Cardiac fibroblast (primary cell): ENCODE data around the gene SLC26A1.

Experiments used
- DNase-seq, 2 donors: peaks; one replicate each; pipeline versions ENCODE4 v3.0.0 to v3.0.0-alpha.2; 2010; ENCODE audit warnings: low read depth in 2 of 2
- H3K4me3 ChIP-seq, 2 donors: replicated peaks in 1 of 2; 1 replicate in 1 of 2; 2 replicates in 1 of 2; pipeline ENCODE4 v1.5.1; 2011; ENCODE audit warnings: low read depth in 2 of 2, low read length in 2 of 2, mild to moderate bottlenecking in 2 of 2, moderate library complexity in 1 of 2
- TF ChIP-seq, protein P1 (sequence below): IDR thresholded peaks from one replicate; pipeline ENCODE4 v1.5.1; 2011; ENCODE audit warnings: low read depth, mild to moderate bottlenecking, low read length, inconsistent platforms

Gene SLC26A1

DNA sequence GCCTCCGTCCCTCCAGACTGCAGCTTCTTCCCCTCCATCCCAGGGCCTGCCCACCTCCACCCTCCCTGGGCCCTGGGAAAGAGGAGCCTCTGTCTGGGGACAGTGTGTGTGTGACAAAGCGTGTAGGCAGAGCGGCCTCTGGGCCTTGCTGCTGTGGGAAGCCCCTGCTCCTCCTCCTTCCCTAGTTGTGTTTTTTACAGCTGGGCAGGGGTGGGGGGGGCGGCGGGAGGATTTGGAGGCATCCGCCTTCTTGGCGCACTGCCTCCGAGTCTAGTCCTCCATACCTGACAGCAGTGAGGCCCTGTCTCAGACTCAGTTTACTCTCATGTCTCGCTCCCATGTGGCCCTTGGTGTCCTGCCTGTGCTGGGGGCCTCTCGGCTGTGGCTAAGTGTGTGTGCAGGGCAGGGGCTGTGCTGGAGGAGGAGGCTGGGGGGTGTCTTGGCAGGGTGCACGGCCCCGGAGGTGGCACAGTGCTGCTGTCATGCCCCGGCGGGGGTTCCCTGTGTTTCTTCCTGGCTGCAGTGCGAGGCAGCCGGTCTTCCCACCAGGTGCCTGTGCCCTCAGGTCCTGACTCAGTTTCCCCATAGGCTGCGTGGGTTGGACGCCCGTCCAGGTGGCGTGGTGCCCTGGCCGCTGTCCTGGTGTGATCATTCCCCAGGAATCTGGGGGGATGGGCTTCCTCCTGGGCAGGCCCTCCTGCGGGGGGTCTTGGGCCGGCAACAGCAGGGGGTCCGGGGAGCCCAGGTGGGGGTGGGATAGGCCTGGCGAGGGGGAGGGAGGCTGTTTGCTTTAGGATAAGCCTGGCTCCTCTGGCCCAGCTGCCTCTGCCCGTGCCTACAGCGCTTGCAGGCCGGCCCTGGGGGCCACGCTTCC, 25.2 kb upstream of the SLC26A1 start:
- no peak overlapping the region for H3K4me3 ChIP-seq
- DNase-seq, result no peak
- TF ChIP-seq, protein P1, sequence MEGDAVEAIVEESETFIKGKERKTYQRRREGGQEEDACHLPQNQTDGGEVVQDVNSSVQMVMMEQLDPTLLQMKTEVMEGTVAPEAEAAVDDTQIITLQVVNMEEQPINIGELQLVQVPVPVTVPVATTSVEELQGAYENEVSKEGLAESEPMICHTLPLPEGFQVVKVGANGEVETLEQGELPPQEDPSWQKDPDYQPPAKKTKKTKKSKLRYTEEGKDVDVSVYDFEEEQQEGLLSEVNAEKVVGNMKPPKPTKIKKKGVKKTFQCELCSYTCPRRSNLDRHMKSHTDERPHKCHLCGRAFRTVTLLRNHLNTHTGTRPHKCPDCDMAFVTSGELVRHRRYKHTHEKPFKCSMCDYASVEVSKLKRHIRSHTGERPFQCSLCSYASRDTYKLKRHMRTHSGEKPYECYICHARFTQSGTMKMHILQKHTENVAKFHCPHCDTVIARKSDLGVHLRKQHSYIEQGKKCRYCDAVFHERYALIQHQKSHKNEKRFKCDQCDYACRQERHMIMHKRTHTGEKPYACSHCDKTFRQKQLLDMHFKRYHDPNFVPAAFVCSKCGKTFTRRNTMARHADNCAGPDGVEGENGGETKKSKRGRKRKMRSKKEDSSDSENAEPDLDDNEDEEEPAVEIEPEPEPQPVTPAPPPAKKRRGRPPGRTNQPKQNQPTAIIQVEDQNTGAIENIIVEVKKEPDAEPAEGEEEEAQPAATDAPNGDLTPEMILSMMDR, result no peak

DNA sequence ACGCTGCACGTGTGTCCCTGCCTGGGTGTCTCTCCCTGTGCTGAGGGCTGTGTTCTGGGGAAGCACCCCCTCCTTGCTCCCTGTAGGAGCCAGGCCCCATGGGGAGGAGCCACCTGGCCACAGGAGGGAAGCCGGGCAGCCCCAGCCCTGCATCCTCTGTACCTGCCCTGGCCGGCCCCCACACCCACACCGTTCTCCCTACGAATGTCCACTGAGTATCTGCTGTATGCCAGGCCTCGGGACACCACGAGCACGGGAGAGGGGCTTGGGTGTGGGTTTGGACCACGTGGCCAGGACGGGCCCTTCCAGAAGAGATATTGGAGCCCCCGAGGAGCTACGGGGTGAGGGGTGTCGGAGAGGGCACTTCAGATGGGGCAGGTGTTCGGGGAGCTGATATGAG, 24.5 kb upstream of the SLC26A1 start:
- no peak overlapping the region for H3K4me3 ChIP-seq

DNA sequence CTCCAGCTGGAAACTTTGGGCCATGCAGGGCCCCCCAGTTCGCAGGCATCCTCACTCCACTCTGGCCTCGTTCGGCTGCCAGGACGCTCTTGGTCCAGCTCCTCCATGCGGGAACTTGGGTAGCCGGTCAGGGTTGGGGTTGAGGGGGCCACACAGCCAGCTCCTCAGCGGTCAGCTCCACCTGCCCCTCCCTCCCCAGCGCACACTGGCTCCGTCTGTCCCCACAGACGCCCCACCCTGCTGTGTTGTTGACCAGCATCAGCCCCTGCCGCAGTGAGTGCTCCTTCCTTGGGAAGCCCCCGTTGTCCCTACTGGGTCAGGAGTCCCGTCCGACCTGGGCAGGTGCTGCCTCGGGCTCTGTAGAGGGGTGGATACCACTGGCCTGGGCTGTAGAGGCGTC, 24.0 kb upstream of the SLC26A1 start:
- TF ChIP-seq, protein P1, result no peak
- DNase-seq, result no peak
- H3K4me3 ChIP-seq, result no peak overlapping the region

More for the DNA sequence above, 24.5 kb upstream of the SLC26A1 start:
- DNase-seq, result no peak
- TF ChIP-seq, protein P1, result no peak

DNA sequence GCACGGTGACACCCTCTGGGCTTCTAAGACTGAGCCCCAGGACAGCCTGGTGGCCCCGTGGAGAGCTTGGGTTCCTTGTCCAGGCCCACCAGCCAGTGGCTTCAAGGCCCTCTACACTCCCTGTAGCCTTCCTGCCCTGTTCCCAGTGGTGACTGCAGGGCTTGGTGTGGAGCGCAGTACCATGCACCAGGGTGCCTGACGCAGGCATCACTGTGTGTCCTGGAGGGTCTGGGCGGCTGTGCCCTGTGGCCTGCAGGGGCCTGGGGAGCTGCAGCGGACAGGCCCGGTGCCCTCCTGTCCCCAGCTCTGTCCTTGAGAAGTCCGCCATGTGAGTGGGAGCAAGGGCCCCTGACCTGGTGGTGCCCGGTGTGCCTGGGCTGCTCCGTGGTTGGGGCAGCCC, 22.5 kb upstream of the SLC26A1 start:
- no peak for DNase-seq
- TF ChIP-seq, protein P1, result no peak
- H3K4me3 ChIP-seq, result no peak overlapping the region

DNA sequence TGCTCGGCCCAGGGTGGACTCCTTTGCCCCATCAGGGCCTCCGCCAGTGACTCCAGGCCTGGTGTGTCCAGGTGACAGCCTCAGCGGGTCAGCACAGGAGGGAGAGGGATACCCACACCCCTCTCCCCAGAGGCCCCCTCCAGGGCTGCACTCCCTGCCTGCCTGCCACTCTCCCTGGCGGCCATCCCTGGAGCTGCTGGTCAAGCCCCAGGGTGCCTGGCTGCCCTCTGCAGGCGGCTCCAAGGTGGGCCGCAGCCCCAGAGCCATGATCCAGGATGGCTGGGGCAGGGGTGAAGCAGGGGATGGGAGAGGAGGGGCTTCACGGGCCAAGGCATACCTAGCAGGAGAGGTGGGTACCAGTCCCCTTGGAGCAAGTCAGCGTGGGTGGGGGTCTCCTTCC, 22.0 kb upstream of the SLC26A1 start:
- no peak for DNase-seq
- H3K4me3 ChIP-seq, result no peak overlapping the region
- TF ChIP-seq, protein P1, result no peak

DNA sequence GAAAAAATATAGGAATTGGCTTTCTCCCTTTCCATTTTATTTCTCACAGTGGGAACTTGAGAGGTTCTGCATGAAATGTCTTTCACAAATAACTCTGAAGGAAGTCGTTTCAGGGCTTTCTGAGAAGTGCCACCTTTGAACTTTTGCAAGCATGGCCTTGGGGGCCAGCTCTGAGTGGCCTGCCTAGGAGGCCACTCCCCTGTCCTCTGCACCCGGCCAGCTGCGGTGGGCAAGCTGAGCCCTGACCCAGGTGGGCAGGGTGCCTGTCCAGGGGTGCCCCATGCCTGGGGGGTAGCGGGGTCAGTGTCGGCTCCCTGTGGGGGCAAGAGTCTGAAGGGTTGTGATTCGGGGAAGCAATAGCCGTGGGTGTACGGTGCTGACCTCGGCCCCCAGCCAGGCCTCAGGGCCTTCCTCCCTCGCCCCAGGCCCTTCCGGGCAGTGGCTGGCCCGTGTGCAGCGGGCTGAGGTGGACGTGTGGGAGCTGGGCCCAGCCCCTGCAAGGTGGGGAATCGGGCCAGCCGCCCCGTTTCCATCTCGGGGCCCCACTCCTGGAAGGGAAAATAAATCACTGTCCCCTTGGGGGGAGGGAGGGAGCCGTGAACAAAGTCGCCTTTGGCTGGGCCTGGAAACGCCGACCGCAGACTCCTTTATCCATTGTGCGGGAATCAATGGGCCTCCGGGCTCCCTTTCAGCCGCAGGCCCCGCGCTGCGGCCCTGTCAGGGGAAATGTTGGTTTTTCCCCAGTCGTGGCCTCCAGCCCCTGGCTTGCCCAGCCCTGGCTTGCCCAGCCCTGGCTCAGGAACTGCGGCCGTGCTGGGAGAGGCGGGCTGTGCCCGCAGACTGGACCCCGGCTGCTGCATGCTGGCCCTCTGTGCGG, 21.3 kb upstream of the SLC26A1 start:
- H3K4me3 ChIP-seq, result no peak overlapping the region
- TF ChIP-seq, protein P1, result no peak
- no peak for DNase-seq
